Parietal lobe (tissue), 1 donor: ENCODE data around the gene FSIP1. TPM values are rescaled to one million over a fixed set of nuclear protein-coding genes. Genes with fewer than 3 reads are reported as not detected.

Source experiments
- total RNA-seq: library from RNA; depleted of rRNA; stranded (reverse); fragments of >200 nt; gene quantifications from one replicate; pipeline ENCODE4 v1.2.3, GENCODE V29; 2014

FSIP1 gene
- 13.8 TPM for total RNA-seq

DNA sequence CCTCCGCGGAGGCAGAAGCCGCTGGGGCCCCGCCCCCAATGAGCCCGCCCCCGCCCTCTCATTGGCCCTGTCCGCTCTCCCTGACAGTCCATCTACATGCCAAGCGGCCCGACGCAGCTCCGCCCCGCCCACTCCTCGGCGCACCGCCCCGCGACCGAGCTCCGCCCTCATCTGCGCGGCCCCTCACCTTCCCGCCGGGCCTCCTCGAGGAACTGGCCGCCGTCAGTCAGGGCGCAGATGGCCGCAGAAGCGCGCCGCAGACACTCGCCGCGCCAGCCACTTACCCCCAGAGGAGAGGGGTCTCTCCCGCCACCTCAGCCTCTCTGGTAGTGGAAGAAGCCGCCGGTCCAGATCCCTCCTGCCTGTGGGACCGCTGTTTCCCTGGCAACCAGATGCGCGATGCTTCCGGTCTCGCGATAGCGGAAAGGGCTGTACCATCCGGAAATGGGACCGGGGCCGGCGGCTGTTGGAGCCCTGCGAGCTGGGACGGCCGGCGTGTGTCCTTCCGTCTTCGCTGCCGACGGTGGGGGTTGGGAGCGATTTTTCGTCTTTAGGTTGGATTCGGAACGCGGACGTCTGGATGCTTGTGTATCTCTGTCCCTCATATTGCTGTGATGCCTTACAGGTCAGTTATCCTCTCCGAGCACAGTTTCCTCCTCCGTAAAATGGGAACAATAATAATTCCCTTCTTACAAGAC, at the start of gene FSIP1:
Gene FSIP1, minus strand, starts transcription at position 401 of the 698 bp plus-strand sequence. CDS start 6,317 bp downstream, outside the sequence.

DNA sequence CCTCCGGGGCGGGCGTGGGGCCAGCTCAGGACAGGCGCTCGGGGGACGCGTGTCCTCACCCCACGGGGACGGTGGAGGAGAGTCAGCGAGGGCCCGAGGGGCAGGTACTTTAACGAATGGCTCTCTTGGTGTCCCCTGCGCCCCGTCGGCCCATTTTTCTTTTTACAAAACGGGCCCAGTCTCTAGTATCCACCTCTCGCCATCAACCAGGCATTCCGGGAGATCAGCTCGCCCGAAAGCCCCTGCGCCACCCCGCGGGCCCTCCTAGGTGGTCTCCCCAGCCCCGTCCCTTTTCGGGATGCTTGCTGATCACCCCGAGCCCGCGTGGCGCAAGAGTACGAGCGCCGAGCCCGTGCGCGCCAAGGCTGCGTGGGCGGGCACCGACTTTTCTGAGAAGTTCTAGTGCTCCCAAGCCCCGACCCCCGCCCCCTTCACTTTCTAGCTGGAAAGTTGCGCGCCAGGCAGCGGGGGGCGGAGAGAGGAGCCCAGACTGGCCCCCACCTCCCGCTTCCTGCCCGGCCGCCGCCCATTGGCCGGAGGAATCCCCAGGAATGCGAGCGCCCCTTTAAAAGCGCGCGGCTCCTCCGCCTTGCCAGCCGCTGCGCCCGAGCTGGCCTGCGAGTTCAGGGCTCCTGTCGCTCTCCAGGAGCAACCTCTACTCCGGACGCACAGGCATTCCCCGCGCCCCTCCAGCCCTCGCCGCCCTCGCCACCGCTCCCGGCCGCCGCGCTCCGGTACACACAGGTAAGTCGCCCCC, 202.0 kb downstream of the FSIP1 start, which contains the start of gene THBS1:
Gene THBS1, plus strand, starts transcription at position 595 of the 757 bp plus-strand sequence. CDS start 779 bp downstream, outside the sequence.

Other genes starting within 250 kb of the FSIP1 start
- gene THBS1, start 201.8 kb downstream of the FSIP1 start, total RNA-seq = 272 TPM
- 35.4 TPM for gene GPR176, start 137.4 kb upstream of the FSIP1 start, total RNA-seq
- 41.0 TPM for gene EIF2AK4, start 151.3 kb upstream of the FSIP1 start, total RNA-seq